ENCODE results near the gene C12orf60.
"Not testable (repeated sequence)": the region's sequence is repeated elsewhere in the genome, so short reads cannot be mapped to it uniquely, and the experiment has no call there.

The C12orf60 gene

DNA sequence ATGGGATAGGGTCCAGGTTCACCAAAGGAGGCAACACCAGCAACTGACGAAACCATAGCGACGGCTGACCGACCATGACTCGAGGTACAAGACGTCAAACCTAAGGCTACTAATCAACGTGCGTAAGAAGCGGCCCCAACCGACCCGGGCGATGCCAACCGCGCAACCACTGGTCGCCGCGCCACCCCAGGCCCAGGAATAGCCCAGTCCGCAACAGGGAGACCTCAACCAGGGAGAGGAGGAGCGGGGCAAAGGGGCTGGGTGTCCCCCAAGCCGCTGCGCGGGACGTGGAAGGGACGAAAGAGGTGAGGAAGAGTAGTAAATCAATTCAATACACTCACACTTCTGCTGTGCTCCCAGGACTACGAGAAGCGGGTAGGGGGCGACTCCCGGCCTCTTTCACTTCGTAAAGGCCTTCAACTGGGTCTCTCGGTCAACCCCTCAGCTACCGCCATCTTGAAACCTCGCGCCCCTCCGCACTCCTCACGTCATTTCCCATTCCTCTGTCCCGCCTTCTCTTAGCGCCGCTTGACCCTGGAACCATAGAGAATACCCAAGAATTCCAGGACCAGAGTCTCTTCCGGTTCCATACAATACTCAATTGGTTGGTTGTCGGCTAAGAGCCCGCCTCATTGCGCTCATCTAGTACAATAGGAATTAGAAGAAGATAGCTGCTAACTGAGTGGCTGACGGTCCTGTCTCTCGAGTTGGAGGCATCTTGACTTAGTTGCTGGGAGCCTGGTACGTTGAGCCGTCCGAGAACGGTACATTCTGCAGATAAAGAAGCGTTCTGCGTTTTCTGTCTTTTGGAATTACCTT, at the start of gene C12orf60, which contains the start of gene WBP11:
TSS of gene C12orf60 (plus strand) at position 660 of the 819 bp plus-strand sequence. CDS start 19,266 bp downstream, outside the sequence.
TSS of gene WBP11 (minus strand) at position 468 of the 819 bp plus-strand sequence. CDS start 2,095 bp downstream, outside the sequence.
- DNase-seq (ENCODE audit: low read depth), result peak; percentile 98

GRCh38 chr12:14756334-14757143, 46.9 kb upstream of the C12orf60 start:
- DNase-seq (ENCODE audit: low read depth), result no peak

- DNase-seq (ENCODE audit: low read depth), result not testable (repeated sequence)
These were observed 43.7 kb upstream of the C12orf60 start for GRCh38 chr12:14759711-14760280.

DNA sequence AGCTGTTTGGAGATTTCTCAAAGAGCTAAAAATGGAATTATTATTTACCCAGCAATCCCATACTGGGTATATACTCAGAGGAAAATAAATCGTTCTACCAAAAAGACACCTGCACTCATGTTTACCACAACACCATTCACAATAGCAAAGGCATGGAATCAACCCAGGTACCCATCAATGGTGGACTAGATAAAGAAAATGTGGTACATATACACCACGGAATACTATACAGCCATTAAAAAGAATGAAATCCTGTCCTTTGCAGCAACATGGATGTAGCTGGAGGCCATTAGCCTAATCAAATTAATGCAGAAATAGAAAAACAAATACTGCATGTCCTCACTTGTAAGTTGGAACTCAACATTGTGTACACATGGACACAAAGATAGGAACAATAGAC, 38.1 kb upstream of the C12orf60 start:
- DNase-seq (ENCODE audit: low read depth), result no peak

GRCh38 chr12:14766020-14766419, 37.5 kb upstream of the C12orf60 start:
- not testable (repeated sequence) for DNase-seq (ENCODE audit: low read depth)

DNA sequence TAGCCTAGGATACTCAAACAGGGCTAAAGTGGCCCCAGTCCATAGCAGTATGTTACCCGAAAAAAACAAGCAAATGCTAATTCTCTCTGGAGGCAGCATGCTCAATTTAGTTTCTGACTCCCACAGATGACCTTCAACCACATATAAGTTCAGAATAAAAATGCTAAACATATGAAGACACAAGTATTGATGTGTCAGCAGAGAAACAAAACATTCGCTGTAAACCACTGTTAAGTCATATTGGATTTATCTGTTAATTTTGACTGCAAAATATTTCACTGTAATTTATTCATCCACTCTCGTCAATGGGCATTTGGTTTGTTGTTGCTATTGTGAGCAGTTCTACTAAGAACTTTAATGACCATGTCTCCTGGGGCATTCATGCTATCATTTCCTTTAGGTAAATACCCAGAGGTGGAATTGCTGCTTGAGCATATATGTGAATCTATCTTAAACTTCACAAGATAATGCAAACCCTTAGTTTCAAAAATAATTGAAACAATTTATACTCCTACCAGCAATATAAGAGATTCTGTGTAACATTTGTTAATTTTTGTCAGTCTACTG, 36.7 kb upstream of the C12orf60 start:
- DNase-seq (ENCODE audit: low read depth), result no peak

DNA sequence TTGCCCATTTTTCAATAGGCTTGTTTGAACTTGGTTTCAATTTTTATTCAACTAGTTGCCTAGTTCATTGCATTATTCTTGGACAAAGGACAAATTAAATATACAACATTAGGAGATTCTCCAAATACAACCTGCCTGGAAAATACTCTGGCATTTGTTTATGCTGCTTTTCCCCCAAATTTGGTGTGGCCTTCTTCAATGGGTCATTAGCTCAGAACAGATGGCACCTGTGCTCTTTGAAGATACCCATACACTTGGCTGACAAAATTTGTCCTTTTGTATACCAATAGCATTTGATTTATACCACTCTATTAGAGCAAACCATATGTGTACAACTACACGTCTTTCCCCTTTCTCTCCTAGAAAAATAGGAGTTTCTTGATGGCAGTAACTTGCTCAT, 35.9 kb upstream of the C12orf60 start:
- no peak for DNase-seq (ENCODE audit: low read depth)

- peak; percentile 21 for DNase-seq (ENCODE audit: low read depth)
These were observed 34.6 kb upstream of the C12orf60 start for GRCh38 chr12:14768823-14769405.

DNA sequence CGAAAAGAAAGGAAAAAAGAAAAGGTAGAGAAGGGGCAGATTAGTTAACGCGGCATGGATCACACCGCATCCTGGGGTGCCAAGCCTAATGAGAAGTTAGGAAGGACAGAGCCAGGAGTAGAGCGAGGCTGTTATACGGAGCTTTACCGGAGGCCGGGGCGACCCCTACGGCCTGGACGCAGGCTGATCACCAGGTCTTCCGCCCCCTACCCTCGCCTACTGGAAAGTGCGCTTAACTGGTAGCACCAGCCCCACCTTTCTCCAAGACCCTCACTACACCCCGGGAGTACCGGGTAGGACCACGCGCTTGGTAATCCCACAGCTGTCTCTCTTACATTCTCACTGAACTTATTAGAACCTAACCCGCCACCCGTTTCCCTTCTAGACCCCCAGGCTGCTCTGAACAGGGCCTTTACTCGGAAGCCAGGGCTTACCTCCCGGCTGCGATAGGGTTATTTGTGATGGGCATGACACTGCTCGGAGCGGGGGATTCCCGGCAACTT, 34.0 kb upstream of the C12orf60 start:
- peak; percentile 7 for DNase-seq (ENCODE audit: low read depth)

DNA sequence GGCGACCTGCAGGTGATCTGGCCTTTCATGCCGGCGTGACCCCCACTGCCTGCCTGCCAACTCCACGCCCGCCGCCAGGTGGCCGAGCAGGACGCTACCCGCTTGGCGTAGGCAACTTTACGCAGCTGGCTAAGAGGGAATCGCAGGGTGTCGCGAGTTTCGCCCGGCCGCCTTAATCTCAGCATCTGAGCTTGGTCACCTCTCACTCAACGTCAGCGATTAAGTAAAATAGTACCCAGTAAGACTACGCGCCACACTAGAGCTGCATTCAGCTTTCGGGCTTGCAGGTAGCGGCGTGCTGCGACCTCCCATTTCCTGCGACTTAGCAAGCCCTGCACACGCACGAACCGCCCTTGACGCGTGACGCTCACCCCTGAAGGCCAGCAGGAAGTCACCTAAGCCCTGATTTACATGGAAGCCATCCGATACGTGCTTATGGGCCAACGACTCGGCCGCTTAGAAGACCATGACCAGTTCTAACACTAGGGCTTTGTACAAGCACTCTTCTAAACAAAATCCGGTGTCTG, 33.4 kb upstream of the C12orf60 start:
- peak; percentile 76 for DNase-seq (ENCODE audit: low read depth)

DNA sequence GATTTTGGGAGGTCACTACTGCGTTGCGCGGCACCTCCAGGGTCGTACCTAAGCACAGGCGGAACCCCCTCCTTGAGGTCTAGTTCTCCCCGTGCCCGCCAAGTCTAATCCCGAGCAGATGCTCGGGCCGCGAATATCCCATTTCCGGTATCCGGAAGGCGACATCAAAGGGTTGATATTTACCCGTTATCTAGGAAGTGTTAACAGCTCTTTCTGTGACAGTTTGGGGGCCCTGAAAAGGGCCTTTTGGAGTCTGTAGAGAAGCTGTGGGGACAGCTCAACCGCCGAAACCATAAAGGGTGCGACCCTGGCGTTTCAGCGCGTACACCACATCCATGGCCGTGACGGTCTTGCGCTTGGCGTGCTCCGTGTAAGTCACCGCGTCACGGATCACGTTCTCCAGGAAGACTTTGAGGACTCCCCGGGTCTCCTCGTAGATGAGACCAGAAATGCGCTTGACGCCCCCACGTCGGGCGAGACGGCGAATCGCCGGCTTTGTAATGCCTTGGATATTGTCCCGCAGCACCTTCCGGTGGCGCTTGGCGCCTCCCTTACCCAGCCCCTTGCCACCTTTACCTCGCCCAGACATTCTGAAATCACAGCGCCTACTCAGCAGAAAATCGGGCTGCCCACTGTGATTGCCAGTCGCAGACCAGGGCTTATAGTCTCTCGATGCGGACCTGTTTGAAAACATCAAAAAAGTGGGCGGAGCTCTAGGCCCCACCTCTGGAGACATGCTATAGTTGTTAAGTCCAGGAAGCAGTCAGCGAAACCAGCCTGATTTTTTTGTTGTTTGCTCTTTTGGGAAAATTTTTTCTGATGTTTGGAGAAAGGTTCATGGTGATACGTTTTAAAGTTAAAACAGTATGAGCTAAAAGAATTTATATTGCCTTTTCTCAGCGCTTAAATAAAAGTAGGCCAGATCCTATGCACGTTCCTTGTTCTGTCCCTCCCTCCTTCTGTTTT, 32.7 kb upstream of the C12orf60 start:
- peak; percentile 93 for DNase-seq (ENCODE audit: low read depth)

DNA sequence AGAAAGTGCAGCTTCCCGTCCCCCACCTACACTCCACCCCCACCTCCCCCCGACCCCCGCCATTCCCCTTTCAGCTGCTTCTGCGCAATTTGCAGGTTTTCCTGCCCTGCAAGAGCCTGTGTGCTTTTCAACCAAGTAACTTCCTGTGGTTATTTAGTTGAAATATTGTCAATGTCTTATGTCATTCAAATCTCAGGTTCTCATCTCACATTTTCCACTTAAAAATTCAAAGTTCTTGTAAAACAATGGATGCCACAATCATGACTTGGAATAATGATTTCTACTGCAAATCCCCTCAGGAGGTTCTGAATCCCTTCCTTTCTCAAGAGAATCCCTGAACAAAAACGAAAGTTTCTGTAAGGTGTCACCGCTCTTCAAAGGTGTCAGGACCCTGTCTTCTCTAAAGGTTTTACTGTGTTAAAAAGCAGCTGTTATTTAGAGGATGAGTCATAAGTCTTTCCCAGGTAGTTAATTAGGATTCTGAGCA, 31.8 kb upstream of the C12orf60 start:
- no peak for DNase-seq (ENCODE audit: low read depth)

- DNase-seq (ENCODE audit: low read depth), result no peak
These were observed 30.5 kb upstream of the C12orf60 start for GRCh38 chr12:14772946-14773345.

GRCh38 chr12:14773685-14774073, 29.8 kb upstream of the C12orf60 start:
- DNase-seq (ENCODE audit: low read depth), result no peak

DNA sequence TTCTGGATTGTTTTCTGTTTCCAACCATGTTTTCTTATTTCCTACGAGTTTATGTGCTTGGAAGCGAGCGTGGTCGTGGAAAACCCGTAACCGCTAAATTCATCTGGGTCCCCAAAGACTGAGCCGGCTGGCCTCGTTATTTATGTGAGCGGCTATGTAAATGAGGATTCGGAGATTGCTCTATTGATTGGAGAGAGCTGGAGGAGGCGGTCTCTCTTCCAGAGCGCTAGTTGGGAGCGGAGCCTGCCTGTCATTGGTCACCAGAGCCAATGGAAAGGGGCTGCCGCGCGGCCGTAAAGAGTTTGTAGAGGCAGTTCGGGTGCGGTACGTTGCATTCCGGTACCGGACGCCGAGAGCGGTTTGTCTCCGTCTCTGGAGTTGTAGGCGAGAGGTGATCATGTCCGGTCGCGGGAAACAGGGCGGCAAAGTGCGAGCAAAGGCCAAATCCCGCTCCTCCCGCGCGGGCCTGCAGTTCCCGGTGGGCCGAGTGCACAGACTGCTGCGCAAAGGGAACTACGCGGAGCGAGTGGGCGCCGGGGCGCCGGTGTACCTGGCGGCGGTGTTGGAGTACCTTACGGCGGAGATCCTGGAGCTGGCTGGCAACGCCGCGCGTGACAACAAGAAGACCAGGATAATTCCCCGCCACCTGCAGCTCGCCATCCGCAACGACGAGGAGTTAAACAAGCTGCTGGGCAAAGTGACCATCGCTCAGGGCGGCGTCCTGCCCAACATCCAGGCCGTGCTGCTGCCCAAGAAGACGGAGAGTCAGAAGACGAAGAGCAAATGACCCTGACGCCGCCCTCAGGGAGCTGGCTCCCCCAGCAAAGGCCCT, 29.2 kb upstream of the C12orf60 start:
- DNase-seq (ENCODE audit: low read depth), result peak; percentile 97

DNA sequence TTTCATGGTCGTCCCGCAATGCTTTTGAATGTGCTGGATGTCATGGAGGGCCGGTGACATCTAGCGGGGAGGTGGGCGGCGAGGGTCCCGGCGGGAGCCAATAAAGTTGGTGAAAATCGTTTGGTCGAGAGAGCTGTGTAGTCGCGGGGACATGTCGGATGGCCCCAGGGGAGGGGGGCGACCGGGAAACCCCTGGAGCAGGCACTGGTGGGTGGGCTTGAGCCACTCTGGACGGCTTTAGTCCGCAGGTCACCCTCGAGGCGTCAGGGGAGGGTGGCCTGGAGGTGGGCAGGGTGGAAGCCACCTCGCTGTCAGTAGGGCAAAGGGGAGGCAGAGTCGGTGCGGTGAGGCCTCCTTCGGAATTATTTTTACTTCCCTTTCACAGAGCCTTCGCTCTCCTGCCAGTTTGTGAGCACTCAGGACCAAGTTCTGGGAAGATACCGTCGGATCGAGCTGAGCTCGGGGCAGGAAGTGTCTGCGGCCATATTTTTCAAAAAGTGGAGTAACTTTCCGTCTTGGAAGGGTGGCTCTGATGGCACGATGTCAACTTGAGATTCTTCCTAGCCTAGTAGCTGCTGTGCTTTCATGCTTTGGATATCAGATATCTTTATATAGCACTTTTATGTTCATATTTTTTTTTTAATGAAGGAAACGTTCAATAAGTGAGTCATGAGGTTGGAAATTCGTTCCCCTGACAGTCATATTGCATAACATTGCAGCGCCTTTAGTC, 28.4 kb upstream of the C12orf60 start:
- DNase-seq (ENCODE audit: low read depth), result peak; percentile 87

GRCh38 chr12:14775636-14775980, 27.9 kb upstream of the C12orf60 start:
- DNase-seq (ENCODE audit: low read depth), result no peak

DNA sequence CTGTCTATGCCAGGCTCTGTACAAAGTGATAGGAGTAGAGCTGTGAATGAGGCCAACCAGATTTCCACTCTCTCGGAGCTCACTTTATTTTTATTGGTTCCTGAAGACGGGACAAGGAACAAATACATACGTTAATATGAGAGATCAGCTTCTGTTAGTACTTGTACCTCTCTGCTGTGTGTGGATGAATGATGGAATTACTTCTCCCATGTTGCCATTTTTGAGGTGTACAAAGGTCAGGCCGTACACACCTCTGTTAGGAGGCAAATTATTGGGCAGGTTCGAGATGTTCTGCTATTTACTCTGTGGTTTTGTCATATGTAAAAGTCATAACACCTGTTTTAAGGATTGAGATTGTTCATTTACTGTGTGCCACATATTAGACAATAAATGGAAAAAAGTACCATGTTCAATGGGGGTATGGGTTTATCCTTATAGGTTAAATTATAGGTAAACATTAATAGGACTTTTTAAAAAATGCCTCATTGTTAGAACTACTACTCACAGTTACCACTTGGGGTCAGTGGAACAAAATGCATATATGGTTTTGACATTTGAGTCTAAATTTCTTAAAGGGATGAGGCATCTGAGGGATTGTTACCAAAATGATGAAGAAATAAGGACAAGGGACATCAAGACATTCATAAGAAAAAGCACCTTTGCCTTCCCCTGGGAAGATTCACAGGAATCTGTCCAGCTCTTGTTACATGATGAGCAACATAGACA, 27.1 kb upstream of the C12orf60 start:
- peak; percentile 49 for DNase-seq (ENCODE audit: low read depth)
